GM21529 (cell line): ENCODE results near the gene PRDM15.

Experiments
- ATAC-seq: cut with Tn5 transposase; IDR thresholded peaks from one replicate; pipeline ENCODE4 v1.9.1; 2021; ENCODE audit not compliant: unreplicated experiment

The PRDM15 gene

GRCh38 chr21:41887667-41888066, 8.5 kb upstream of the PRDM15 start:
- ATAC-seq = no peak

- ATAC-seq = no peak
Observed at GRCh38 chr21:41886328-41886727, 7.2 kb upstream of the PRDM15 start.

- no peak for ATAC-seq
Observed at GRCh38 chr21:41885341-41886024, 6.3 kb upstream of the PRDM15 start.

GRCh38 chr21:41884501-41885030, 5.4 kb upstream of the PRDM15 start:
- no peak for ATAC-seq

GRCh38 chr21:41883582-41883981, 4.4 kb upstream of the PRDM15 start:
- no peak for ATAC-seq

GRCh38 chr21:41881051-41881450, 1.9 kb upstream of the PRDM15 start:
- ATAC-seq = no peak

GRCh38 chr21:41880153-41880552, 1.0 kb upstream of the PRDM15 start:
- ATAC-seq = no peak

- ATAC-seq = peak; percentile 46
Observed at GRCh38 chr21:41878831-41879189, 334 bp downstream of the PRDM15 start.

GRCh38 chr21:41877901-41878830, 978 bp downstream of the PRDM15 start:
- peak; percentile 22 for ATAC-seq

- no peak for ATAC-seq
Observed at GRCh38 chr21:41876928-41877652, 2.1 kb downstream of the PRDM15 start.

- no peak for ATAC-seq
Observed at GRCh38 chr21:41876396-41876795, 2.7 kb downstream of the PRDM15 start.

- no peak for ATAC-seq
Observed at GRCh38 chr21:41875086-41875485, 4.1 kb downstream of the PRDM15 start.

- no peak for ATAC-seq
Observed at GRCh38 chr21:41874611-41875010, 4.5 kb downstream of the PRDM15 start.

GRCh38 chr21:41873426-41873825, 5.7 kb downstream of the PRDM15 start:
- no peak for ATAC-seq

GRCh38 chr21:41873005-41873404, 6.1 kb downstream of the PRDM15 start:
- no peak for ATAC-seq

GRCh38 chr21:41871293-41872030, 7.7 kb downstream of the PRDM15 start:
- ATAC-seq = no peak

GRCh38 chr21:41869771-41870170, 9.4 kb downstream of the PRDM15 start:
- ATAC-seq = no peak

GRCh38 chr21:41868062-41868710, 11.0 kb downstream of the PRDM15 start:
- peak; percentile 45 for ATAC-seq

- ATAC-seq = no peak
Observed at GRCh38 chr21:41867313-41867712, 11.8 kb downstream of the PRDM15 start.

- no peak for ATAC-seq
Observed at GRCh38 chr21:41866274-41866809, 12.8 kb downstream of the PRDM15 start.
